HepG2 (cell line): ENCODE data around the gene ZBTB46. TPM values are rescaled to one million over a fixed set of nuclear protein-coding genes. Genes with fewer than 3 reads are reported as not detected.

Source experiments
- ARNTL ChIP-seq: sonication (generic); formaldehyde crosslinking; IDR thresholded peaks from 2 replicates; pipeline ENCODE4 v1.4.0; 2020; ENCODE audit warnings: mild to moderate bottlenecking, missing genetic modification reagents
- HCFC1 ChIP-seq: fragments of 150-350 bp; IDR thresholded peaks from 2 replicates; pipeline ENCODE4 v1.6.1; 2014; ENCODE audit warnings: low read depth, low read length
- HNRNPUL1 ChIP-seq: fragments of 200-400 bp; formaldehyde crosslinking; IDR thresholded peaks from 2 replicates; pipeline ENCODE4 v1.6.1; 2017; ENCODE audit warnings: low read depth, mild to moderate bottlenecking, low read length, moderate library complexity
- ISX ChIP-seq: sonication (generic); formaldehyde crosslinking; conservative IDR thresholded peaks from 2 replicates; pipeline ENCODE4 v1.5.0; 2020; ENCODE audit warnings: missing genetic modification reagents
- KLF15 ChIP-seq: sonication (generic); formaldehyde crosslinking; IDR thresholded peaks from 2 replicates; pipeline ENCODE4 v1.8.1; 2023; ENCODE audit warnings: borderline replicate concordance, mild to moderate bottlenecking, inconsistent platforms, missing genetic modification reagents, mixed read lengths
- PAX8 ChIP-seq: sonication (generic); formaldehyde crosslinking; IDR thresholded peaks from 2 replicates; pipeline ENCODE4 v1.8.0; 2022; ENCODE audit warnings: mild to moderate bottlenecking, missing genetic modification reagents, borderline replicate concordance
- RFX3 ChIP-seq: IDR thresholded peaks from 2 replicates; pipeline ENCODE4 v1.6.1; 2016; ENCODE audit warnings: missing biosample characterization, missing genetic modification reagents
- SIN3B ChIP-seq: fragments of 150-350 bp; IDR thresholded peaks from 2 replicates; pipeline ENCODE4 v1.6.1; 2014; ENCODE audit warnings: low read length
- SRSF1 ChIP-seq: fragments of 200-400 bp; formaldehyde crosslinking; optimal IDR thresholded peaks from 2 replicates; pipeline ENCODE3; 2017; ENCODE audit warnings: mild to moderate bottlenecking, low read depth, low read length, moderate library complexity
- SSRP1 ChIP-seq: IDR thresholded peaks from 2 replicates; pipeline ENCODE4 v1.6.1; 2016; ENCODE audit warnings: control low read depth
- ZNF263 ChIP-seq: sonication (generic); formaldehyde crosslinking; IDR thresholded peaks from 2 replicates; pipeline ENCODE4 v1.4.0; 2020; ENCODE audit warnings: missing genetic modification reagents
- ZNF326 ChIP-seq: sonication (generic); formaldehyde crosslinking; IDR thresholded peaks from 2 replicates; pipeline ENCODE4 v1.4.0; 2020; ENCODE audit warnings: missing genetic modification reagents, borderline replicate concordance
- ZNF83 ChIP-seq: sonication (generic); formaldehyde crosslinking; IDR thresholded peaks from 2 replicates; pipeline ENCODE4 v1.4.0; 2020; ENCODE audit warnings: missing genetic modification reagents, mild to moderate bottlenecking, borderline replicate concordance
- polyA plus RNA-seq, 8 experiments: library from polyadenylated mRNA; depleted of rRNA in 3 of 8; stranded (reverse) in 7 of 8; unstranded in 1 of 8; fragments of >200 nt; fragmentation: Illumina TruSeq in 4 of 8; extraction: Trizol in 4 of 8; gene quantifications; 2 replicates each; pipeline versions ENCODE4 v1.2.1 to v1.2.3, GENCODE V29; 2011 to 2016; ENCODE audit warnings: low read depth in 4 of 8, missing spikeins in 1 of 8, mixed read lengths in 1 of 8; ENCODE audit not compliant: insufficient read depth in 1 of 8
- total RNA-seq, 5 experiments: library from RNA; depleted of rRNA; stranded (reverse); fragments of >200 nt; fragmentation: Illumina TruSeq; extraction: Trizol; gene quantifications; 2 replicates each; pipeline ENCODE4 v1.2.3, GENCODE V29; 2016; ENCODE audit warnings: low read depth in 1 of 5
- TF ChIP-seq, protein P1 (sequence below): sonication (generic); formaldehyde crosslinking; conservative IDR thresholded peaks from 2 replicates; pipeline ENCODE4 v1.8.0; 2022; ENCODE audit warnings: mild to moderate bottlenecking, moderate library complexity, missing genetic modification reagents
- TF ChIP-seq, protein P2 (sequence below): sonication (generic); formaldehyde crosslinking; IDR thresholded peaks from 2 replicates; pipeline ENCODE4 v1.4.0; 2020; ENCODE audit warnings: mild to moderate bottlenecking, low read depth, missing genetic modification reagents
- TF ChIP-seq, protein P3 (sequence below): sonication (generic); formaldehyde crosslinking; IDR thresholded peaks from 2 replicates; pipeline ENCODE4 v1.4.0; 2020; ENCODE audit warnings: missing genetic modification reagents, borderline replicate concordance
- TF ChIP-seq, protein P4 (sequence below): sonication (generic); formaldehyde crosslinking; IDR thresholded peaks from 2 replicates; pipeline ENCODE4 v1.5.1; 2020; ENCODE audit warnings: mild to moderate bottlenecking, missing genetic modification reagents, moderate library complexity

ZBTB46 gene
- total and polyA plus RNA-seq, 2 of the 13 experiments (the other 11 are each of a cell fraction or from before 2014, with no cell fraction given): 1.6 to 13.5 TPM

DNA sequence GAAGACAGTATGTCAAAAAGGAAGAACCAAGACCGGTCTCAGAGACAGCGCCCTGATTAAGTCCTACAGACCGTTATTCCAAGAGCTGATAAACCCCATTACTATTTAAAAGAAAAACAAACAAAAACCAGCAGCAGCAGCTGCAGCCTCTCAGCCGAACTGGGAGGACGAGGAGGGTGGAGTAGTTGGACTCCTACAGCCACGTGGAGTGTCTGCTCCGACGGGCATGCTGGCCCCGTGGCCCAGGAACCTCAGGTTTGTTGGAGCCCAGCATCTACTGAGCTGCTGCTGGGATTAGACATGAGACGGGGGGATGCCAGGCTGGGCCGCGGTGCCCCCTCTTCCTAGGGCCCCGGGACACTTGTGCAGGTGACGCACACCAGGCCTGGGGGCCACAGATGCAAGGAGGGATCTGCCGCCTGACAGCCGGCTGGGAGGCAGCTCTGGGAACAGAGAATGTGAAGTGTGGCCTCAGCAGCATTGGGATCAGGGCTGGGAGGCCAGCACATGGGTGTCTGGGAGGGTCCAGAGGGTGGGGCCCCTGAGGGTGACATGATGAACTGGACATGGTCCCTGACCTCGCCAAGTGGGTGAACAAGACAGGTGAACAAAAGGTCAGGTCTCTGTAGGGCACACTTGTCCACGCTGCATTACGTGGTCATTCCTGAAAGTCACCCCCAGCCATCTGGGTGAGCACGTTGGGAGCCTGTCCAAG is 2.9 kb upstream of the ZBTB46 start (continued):
- TF ChIP-seq ZNF263 (CRISPR knock-in tag) (peak; percentile 66; the same call in 1 of the 2 replicates), RFX3 (no peak), ZNF326 (CRISPR knock-in tag) (no peak), PAX8 (peak; percentile 61; the same call in 1 of the 2 replicates), ARNTL (peak; percentile 35; the same call in 1 of the 2 replicates), KLF15 (CRISPR knock-in tag) (no peak), SRSF1 (no peak), SSRP1 (no peak), ZNF83 (CRISPR knock-in tag) (no peak), HNRNPUL1 (no peak), ISX (no peak), HCFC1 (no peak), SIN3B (no peak)
- TF ChIP-seq, protein P1, sequence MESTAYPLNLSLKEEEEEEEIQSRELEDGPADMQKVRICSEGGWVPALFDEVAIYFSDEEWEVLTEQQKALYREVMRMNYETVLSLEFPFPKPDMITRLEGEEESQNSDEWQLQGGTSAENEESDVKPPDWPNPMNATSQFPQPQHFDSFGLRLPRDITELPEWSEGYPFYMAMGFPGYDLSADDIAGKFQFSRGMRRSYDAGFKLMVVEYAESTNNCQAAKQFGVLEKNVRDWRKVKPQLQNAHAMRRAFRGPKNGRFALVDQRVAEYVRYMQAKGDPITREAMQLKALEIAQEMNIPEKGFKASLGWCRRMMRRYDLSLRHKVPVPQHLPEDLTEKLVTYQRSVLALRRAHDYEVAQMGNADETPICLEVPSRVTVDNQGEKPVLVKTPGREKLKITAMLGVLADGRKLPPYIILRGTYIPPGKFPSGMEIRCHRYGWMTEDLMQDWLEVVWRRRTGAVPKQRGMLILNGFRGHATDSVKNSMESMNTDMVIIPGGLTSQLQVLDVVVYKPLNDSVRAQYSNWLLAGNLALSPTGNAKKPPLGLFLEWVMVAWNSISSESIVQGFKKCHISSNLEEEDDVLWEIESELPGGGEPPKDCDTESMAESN (CRISPR knock-in tag): no peak
- TF ChIP-seq, protein P2, sequence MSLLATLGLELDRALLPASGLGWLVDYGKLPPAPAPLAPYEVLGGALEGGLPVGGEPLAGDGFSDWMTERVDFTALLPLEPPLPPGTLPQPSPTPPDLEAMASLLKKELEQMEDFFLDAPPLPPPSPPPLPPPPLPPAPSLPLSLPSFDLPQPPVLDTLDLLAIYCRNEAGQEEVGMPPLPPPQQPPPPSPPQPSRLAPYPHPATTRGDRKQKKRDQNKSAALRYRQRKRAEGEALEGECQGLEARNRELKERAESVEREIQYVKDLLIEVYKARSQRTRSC (CRISPR knock-in tag): no peak
- TF ChIP-seq, protein P3, sequence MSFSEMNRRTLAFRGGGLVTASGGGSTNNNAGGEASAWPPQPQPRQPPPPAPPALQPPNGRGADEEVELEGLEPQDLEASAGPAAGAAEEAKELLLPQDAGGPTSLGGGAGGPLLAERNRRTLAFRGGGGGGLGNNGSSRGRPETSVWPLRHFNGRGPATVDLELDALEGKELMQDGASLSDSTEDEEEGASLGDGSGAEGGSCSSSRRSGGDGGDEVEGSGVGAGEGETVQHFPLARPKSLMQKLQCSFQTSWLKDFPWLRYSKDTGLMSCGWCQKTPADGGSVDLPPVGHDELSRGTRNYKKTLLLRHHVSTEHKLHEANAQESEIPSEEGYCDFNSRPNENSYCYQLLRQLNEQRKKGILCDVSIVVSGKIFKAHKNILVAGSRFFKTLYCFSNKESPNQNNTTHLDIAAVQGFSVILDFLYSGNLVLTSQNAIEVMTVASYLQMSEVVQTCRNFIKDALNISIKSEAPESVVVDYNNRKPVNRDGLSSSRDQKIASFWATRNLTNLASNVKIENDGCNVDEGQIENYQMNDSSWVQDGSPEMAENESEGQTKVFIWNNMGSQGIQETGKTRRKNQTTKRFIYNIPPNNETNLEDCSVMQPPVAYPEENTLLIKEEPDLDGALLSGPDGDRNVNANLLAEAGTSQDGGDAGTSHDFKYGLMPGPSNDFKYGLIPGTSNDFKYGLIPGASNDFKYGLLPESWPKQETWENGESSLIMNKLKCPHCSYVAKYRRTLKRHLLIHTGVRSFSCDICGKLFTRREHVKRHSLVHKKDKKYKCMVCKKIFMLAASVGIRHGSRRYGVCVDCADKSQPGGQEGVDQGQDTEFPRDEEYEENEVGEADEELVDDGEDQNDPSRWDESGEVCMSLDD (CRISPR knock-in tag): no peak
- TF ChIP-seq, protein P4, sequence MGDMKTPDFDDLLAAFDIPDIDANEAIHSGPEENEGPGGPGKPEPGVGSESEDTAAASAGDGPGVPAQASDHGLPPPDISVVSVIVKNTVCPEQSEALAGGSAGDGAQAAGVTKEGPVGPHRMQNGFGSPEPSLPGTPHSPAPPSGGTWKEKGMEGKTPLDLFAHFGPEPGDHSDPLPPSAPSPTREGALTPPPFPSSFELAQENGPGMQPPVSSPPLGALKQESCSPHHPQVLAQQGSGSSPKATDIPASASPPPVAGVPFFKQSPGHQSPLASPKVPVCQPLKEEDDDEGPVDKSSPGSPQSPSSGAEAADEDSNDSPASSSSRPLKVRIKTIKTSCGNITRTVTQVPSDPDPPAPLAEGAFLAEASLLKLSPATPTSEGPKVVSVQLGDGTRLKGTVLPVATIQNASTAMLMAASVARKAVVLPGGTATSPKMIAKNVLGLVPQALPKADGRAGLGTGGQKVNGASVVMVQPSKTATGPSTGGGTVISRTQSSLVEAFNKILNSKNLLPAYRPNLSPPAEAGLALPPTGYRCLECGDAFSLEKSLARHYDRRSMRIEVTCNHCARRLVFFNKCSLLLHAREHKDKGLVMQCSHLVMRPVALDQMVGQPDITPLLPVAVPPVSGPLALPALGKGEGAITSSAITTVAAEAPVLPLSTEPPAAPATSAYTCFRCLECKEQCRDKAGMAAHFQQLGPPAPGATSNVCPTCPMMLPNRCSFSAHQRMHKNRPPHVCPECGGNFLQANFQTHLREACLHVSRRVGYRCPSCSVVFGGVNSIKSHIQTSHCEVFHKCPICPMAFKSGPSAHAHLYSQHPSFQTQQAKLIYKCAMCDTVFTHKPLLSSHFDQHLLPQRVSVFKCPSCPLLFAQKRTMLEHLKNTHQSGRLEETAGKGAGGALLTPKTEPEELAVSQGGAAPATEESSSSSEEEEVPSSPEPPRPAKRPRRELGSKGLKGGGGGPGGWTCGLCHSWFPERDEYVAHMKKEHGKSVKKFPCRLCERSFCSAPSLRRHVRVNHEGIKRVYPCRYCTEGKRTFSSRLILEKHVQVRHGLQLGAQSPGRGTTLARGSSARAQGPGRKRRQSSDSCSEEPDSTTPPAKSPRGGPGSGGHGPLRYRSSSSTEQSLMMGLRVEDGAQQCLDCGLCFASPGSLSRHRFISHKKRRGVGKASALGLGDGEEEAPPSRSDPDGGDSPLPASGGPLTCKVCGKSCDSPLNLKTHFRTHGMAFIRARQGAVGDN: peak; percentile 70
